Mesenchymal stem cell (in vitro differentiated cells and primary cell): ENCODE data around the gene FAIM2.

ENCODE experiments used
- DNase-seq: peaks from one replicate; pipeline ENCODE4 v3.0.0-alpha.2; 2013
- H2AFZ ChIP-seq: one replicate; pipeline ENCODE4 v1.6.1; 2013; ENCODE audit warnings: low read depth, mild to moderate bottlenecking, control low read depth, inconsistent platforms, low read length, moderate library complexity
- H2AK5ac ChIP-seq: 2 replicates; pipeline ENCODE4 v1.6.1; 2013; ENCODE audit warnings: low read length, moderate library complexity, mild to moderate bottlenecking, inconsistent platforms; ENCODE audit not compliant: severe bottlenecking
- H2BK120ac ChIP-seq: one replicate; pipeline ENCODE4 v1.6.1; 2013; ENCODE audit warnings: low read depth, mild to moderate bottlenecking, inconsistent platforms, low read length, moderate library complexity
- H2BK12ac ChIP-seq, 2 experiments: one replicate each; pipeline ENCODE4 v1.6.1; 2013; ENCODE audit warnings: inconsistent platforms in 2 of 2, low read length in 2 of 2, mild to moderate bottlenecking in 2 of 2, moderate library complexity in 2 of 2, control low read depth in 1 of 2
- H2BK15ac ChIP-seq: one replicate; pipeline ENCODE4 v1.6.1; 2013; ENCODE audit warnings: mild to moderate bottlenecking, low read depth, inconsistent platforms; ENCODE audit not compliant: poor library complexity, severe bottlenecking
- H2BK5ac ChIP-seq: 2 replicates; pipeline ENCODE4 v1.6.1; 2013; ENCODE audit warnings: low read depth, mild to moderate bottlenecking, low read length, control low read depth, inconsistent platforms; ENCODE audit not compliant: poor library complexity, severe bottlenecking
- H3K14ac ChIP-seq, 2 experiments: one replicate each; pipeline ENCODE4 v1.6.1; 2013; ENCODE audit warnings: inconsistent platforms in 2 of 2, low read length in 2 of 2, control low read depth in 1 of 2, mild to moderate bottlenecking in 1 of 2, moderate library complexity in 1 of 2
- H3K18ac ChIP-seq, 2 experiments: one replicate each; pipeline ENCODE4 v1.6.1; 2013; ENCODE audit warnings: inconsistent platforms in 2 of 2, low read length in 2 of 2, control low read depth in 1 of 2, low read depth in 1 of 2, mild to moderate bottlenecking in 1 of 2
- H3K23ac ChIP-seq, 2 experiments: one replicate each; pipeline ENCODE4 v1.6.1; 2013; ENCODE audit warnings: inconsistent platforms in 2 of 2, low read length in 2 of 2, mild to moderate bottlenecking in 2 of 2, moderate library complexity in 2 of 2, control low read depth in 1 of 2
- H3K27ac ChIP-seq: 2 replicates; pipeline ENCODE4 v1.5.1; 2013; ENCODE audit warnings: mild to moderate bottlenecking, moderate library complexity, low read length, control low read depth, inconsistent platforms; ENCODE audit not compliant: poor library complexity, severe bottlenecking
- H3K27me3 ChIP-seq, 2 experiments: 2 replicates each; pipeline versions ENCODE4 v1.6.1 to v1.7.0; 2013; ENCODE audit warnings: low read length in 2 of 2, mild to moderate bottlenecking in 2 of 2, moderate library complexity in 2 of 2, control low read depth in 1 of 2, inconsistent platforms in 1 of 2; ENCODE audit not compliant: control insufficient read depth in 1 of 2, insufficient read depth in 1 of 2
- H3K36me3 ChIP-seq, 2 experiments: 2 replicates each; pipeline versions ENCODE4 v1.6.1 to v1.7.0; 2013; ENCODE audit warnings: low read length in 2 of 2, control low read depth in 1 of 2, inconsistent platforms in 1 of 2, low read depth in 1 of 2, mild to moderate bottlenecking in 1 of 2; ENCODE audit not compliant: insufficient read depth in 2 of 2, control insufficient read depth in 1 of 2
- H3K4ac ChIP-seq, 2 experiments: one replicate each; pipeline ENCODE4 v1.6.1; 2013; ENCODE audit warnings: inconsistent platforms in 2 of 2, low read length in 2 of 2, mild to moderate bottlenecking in 2 of 2, moderate library complexity in 2 of 2, control low read depth in 1 of 2, low read depth in 1 of 2
- H3K4me1 ChIP-seq: 2 replicates; pipeline ENCODE4 v1.6.1; 2013; ENCODE audit warnings: low read depth, low read length, control low read depth; ENCODE audit not compliant: control insufficient read depth, insufficient read depth
- H3K4me2 ChIP-seq: 2 replicates; pipeline ENCODE4 v1.6.1; 2013; ENCODE audit warnings: low read length, mild to moderate bottlenecking, inconsistent platforms; ENCODE audit not compliant: poor library complexity, severe bottlenecking
- H3K4me3 ChIP-seq, 2 experiments: 2 replicates each; pipeline versions ENCODE4 v1.5.1 to v1.7.0; 2013; ENCODE audit warnings: low read length in 2 of 2, mild to moderate bottlenecking in 2 of 2, control low read depth in 1 of 2, low read depth in 1 of 2; ENCODE audit not compliant: insufficient read depth in 1 of 2
- H3K79me1 ChIP-seq: replicated peaks from 2 replicates; pipeline ENCODE4 v1.6.1; 2013; ENCODE audit warnings: mild to moderate bottlenecking, control low read depth, low read length, inconsistent platforms; ENCODE audit not compliant: poor library complexity, severe bottlenecking
- H3K9ac ChIP-seq: 2 replicates; pipeline ENCODE4 v1.7.0; 2013; ENCODE audit warnings: mild to moderate bottlenecking, low read length, moderate library complexity
- H3K9me3 ChIP-seq: 2 replicates; pipeline ENCODE4 v1.7.0; 2013; ENCODE audit warnings: mild to moderate bottlenecking, low read length; ENCODE audit not compliant: control insufficient read depth
- H4K8ac ChIP-seq: one replicate; pipeline ENCODE4 v1.6.1; 2013; ENCODE audit warnings: inconsistent platforms, mild to moderate bottlenecking, low read length, moderate library complexity
- H4K91ac ChIP-seq: one replicate; pipeline ENCODE4 v1.6.1; 2013; ENCODE audit warnings: mild to moderate bottlenecking, low read length, inconsistent platforms
- WGBS: methylation state at CpG from one replicate; pipeline ENCODE4 v1.1.7; 2013; ENCODE audit warnings: mixed read lengths; 5-methylcytosine and 5-hydroxymethylcytosine counted together

FAIM2 gene

DNA sequence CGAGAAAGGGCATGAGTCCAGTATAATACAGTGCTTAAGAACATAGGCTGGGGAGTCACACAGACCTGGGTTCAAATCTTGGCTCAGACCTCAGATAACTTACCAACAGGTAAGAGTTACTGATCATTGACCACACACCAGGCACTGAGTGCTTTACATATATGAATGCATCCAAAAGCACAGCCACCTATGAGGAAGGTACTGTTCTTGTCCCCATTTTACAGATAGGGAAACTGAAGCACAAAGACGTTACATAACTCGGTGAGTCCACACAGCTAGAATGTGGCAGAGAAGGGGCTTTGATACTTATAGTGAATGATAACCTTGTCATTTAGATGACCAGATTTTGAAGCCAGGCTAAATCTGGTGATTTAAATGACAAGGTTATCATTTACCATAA, 27.6 kb downstream of the FAIM2 start:
- Histone ChIP-seq H3K4ac (no peak overlapping the region), H4K8ac (no peak overlapping the region), H4K91ac (no peak overlapping the region), H2AFZ (no peak overlapping the region), H3K27me3 (peaks cover 0 to 13% of the 10 kb centered on the region in 2 experiments), H3K18ac (no peak overlapping the region), H3K79me1 (no peaks in the 10 kb centered on the region), H3K36me3 (peaks cover 0 to 10% of the 10 kb centered on the region in 2 experiments), H2BK12ac (no peak overlapping the region), H3K9ac (no peak overlapping the region), H2AK5ac (no peak overlapping the region), H3K4me1 (no peaks in the 10 kb centered on the region), H2BK5ac (no peak overlapping the region), H3K4me3 (no peak overlapping the region), H3K27ac (no peak overlapping the region), H3K23ac (no peak overlapping the region), H3K9me3 (no peaks in the 10 kb centered on the region), H3K4me2 (no peak overlapping the region), H3K14ac (no peak overlapping the region), H2BK15ac (no peak overlapping the region), H2BK120ac (no peak overlapping the region)
- 94% methylated on average over 3 of the region's 3 CpGs for WGBS
- no peak for DNase-seq

DNA sequence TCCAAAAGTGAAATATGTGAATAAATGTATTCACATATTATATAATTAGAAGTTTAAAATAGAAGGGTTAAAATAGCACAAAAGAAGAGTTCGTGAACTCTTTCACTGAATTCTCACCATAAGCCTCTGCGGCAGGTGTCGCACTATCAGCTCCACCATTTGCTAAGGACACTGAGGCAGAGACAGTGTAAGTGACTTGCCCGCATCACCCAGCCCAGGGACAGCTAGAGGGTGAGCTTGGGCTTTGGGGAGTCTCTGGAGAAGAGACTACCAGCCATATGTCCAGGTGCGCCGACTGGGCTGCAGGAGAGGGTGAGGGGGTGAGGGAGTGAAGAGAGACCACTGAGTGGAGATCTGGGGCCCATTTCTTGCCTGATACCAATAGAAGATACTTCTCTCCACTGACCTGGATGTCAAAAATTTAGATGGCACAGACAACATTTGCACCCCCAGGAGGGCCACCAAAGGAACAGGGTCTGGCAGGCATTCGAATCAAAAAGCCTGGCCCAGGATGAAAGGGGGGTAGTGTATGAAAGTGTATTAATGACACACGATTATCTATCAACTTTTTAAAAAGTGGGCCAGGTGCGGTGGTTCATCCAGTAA, 28.5 kb downstream of the FAIM2 start:
- Histone ChIP-seq H3K4me2 (no peak overlapping the region), H3K79me1 (no peaks in the 10 kb centered on the region), H3K9ac (no peak overlapping the region), H4K8ac (no peak overlapping the region), H2AK5ac (no peak overlapping the region), H2BK12ac (peak overlapping the region in 1 of 2 experiments; percentile 47), H3K14ac (no peak overlapping the region), H3K18ac (no peak overlapping the region), H3K4ac (no peak overlapping the region), H3K36me3 (peaks cover 0 to 6% of the 10 kb centered on the region in 2 experiments), H3K4me1 (no peaks in the 10 kb centered on the region), H2AFZ (no peak overlapping the region), H3K9me3 (no peaks in the 10 kb centered on the region), H3K23ac (no peak overlapping the region), H3K27me3 (peaks cover 0 to 13% of the 10 kb centered on the region in 2 experiments), H4K91ac (no peak overlapping the region), H3K27ac (no peak overlapping the region), H3K4me3 (no peak overlapping the region), H2BK120ac (no peak overlapping the region), H2BK5ac (no peak overlapping the region), H2BK15ac (no peak overlapping the region)
- 95% methylated on average over 9 of the region's 9 CpGs for whole genome bisulfite sequencing
- DNase-seq = no peak

DNA sequence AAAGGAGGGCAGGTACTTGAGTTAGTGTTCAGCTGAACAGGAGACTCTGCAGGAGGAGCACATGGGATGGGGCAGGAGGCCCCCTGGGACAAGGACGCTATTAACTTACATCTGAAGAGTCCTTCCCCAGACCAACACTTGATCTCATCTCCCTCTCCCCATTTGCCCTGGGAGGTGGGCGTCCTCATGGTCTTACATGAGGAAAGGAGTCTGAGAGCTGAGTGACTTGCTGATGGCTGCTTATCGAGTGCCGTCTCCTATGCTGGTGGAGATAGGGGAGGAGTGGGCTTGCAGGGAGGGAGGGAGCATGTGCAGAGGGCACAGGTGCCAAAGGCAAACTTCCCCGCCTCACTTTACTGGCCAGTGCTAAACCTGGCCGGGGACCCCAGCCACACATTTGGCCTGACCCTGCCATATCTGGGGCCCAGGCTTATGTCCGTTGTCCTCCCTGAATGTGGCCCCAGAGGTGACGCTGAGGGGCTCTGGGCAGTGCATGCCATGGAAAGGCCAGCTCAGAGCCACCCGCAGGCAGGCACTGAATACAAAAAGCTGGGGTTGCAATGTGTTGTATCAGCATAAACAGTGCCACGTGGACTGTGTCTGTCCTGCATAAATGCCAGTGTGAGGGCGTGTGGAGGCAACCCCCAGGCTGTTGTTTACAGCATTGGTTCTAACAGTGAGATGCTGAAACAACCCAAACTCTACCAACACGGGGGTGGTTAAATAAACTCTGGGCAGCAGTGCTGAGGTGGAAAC, 29.4 kb downstream of the FAIM2 start:
- Histone ChIP-seq H3K27me3 (peaks cover 0 to 13% of the 10 kb centered on the region in 2 experiments), H2BK120ac (no peak overlapping the region), H3K4me1 (peaks cover 2% of the 10 kb centered on the region), H4K8ac (peak overlapping the region; percentile 45), H3K4ac (peak overlapping the region; percentile 1 to 18), H3K14ac (peak overlapping the region in 1 of 2 experiments; percentile 86), H3K27ac (no peak overlapping the region), H3K9ac (no peak overlapping the region), H4K91ac (no peak overlapping the region), H2BK12ac (peak overlapping the region in 1 of 2 experiments; percentile 68), H3K9me3 (no peaks in the 10 kb centered on the region), H3K23ac (no peak overlapping the region), H2BK5ac (no peak overlapping the region), H2BK15ac (peak overlapping the region; percentile 49), H3K18ac (peak overlapping the region in 1 of 2 experiments; percentile 35), H3K79me1 (no peaks in the 10 kb centered on the region), H3K4me3 (no peak overlapping the region), H2AFZ (no peak overlapping the region), H3K36me3 (peaks cover 0 to 6% of the 10 kb centered on the region in 2 experiments), H3K4me2 (no peak overlapping the region), H2AK5ac (no peak overlapping the region)
- DNase-seq = no peak
- WGBS = 77% methylated on average over 11 of the region's 12 CpGs

DNA sequence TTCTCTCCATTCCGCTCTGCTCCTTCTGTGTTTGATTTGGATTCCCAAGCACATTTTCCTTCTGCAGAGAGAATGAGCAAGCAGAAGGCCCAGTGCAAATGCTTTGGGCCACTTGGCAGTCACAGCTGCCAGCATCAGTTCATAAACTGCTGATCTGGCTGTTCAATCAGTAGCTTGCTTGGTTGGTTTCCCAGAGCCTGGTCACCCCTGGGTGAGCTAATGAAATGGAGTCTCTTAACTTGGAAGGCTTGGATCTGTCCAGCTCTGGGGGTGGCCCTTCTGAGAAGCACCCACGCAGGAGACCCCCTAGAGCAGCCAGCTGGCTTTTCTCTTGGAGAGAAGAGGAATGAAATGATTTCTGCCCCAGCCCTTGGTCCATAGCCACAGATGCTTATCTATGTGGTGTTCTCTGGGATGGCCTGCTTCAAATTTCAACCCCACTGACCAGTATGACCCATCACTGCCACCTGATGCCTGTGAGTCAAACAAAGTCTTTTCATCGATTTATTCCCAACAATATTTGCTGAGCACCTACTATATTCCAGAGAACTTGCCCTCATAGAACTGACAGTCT, 30.3 kb downstream of the FAIM2 start:
- DNase-seq = no peak
- H2AFZ ChIP-seq = no peak overlapping the region
- no peak overlapping the region for H2AK5ac ChIP-seq
- no peak overlapping the region for H2BK15ac ChIP-seq
- H2BK5ac ChIP-seq = no peak overlapping the region
- H3K36me3 ChIP-seq = peaks cover 0 to 6% of the 10 kb centered on the region in 2 experiments
- no peaks in the 10 kb centered on the region for H3K79me1 ChIP-seq
- peak overlapping the region in 1 of 2 experiments; percentile 17 for H3K4me3 ChIP-seq
- no peak overlapping the region for H2BK12ac ChIP-seq
- H4K91ac ChIP-seq = no peak overlapping the region
- no peak overlapping the region for H3K4me2 ChIP-seq
- H3K14ac ChIP-seq = no peak overlapping the region
- H3K18ac ChIP-seq = no peak overlapping the region
- 90% methylated on average over 3 of the region's 3 CpGs for WGBS
- no peak overlapping the region for H3K4ac ChIP-seq
- no peaks in the 10 kb centered on the region for H3K9me3 ChIP-seq
- H4K8ac ChIP-seq = no peak overlapping the region
- peaks cover 0 to 13% of the 10 kb centered on the region in 2 experiments for H3K27me3 ChIP-seq
- peaks cover 10% of the 10 kb centered on the region for H3K4me1 ChIP-seq
- H3K27ac ChIP-seq = no peak overlapping the region
- H3K23ac ChIP-seq = no peak overlapping the region
- H3K9ac ChIP-seq = peak overlapping the region; percentile 52
- no peak overlapping the region for H2BK120ac ChIP-seq
